PC-9 (cell line): ENCODE results near the gene CIP2A. TPM values are rescaled to one million over a fixed set of nuclear protein-coding genes. Genes with fewer than 3 reads are reported as not detected.

ENCODE experiments used
- BruUV-seq: library from RNA; stranded (reverse); fragments of 400-500 nt; replicated peaks from 2 replicates; lab custom pipeline; 2021; lab: Mats Ljungman, UMichigan
- CTCF ChIA-PET: fragments of 300-600 bp; sonication (Branson Sonifier 250); formaldehyde crosslinking; loops from one replicate; lab custom pipeline; 2022; ENCODE audit warnings: antibody characterized with exemption; lab: Charles Lee
- POLR2A ChIA-PET: fragments of 300-600 bp; sonication (Branson Sonifier 250); formaldehyde crosslinking; loops from one replicate; lab custom pipeline; 2022; ENCODE audit warnings: antibody characterized with exemption; ENCODE audit not compliant: unreplicated experiment; lab: Charles Lee
- DNase-seq, 2 experiments: peaks; one replicate each; pipeline versions ENCODE4 v3.0.0 to v3.0.0-alpha.2; 2015 to 2022; ENCODE audit warnings: mixed read lengths in 1 of 2
- H2AFZ ChIP-seq: fragments of 200-600 bp; sonication (generic); 2 replicates; pipeline ENCODE4 v1.8.1; 2017; ENCODE audit warnings: antibody characterized with exemption
- H3F3A ChIP-seq: fragments of 200-600 bp; sonication (generic); 2 replicates; pipeline ENCODE4 v1.8.1; 2017; ENCODE audit warnings: antibody characterized with exemption, mild to moderate bottlenecking, low read depth; ENCODE audit not compliant: insufficient read depth
- H3K27ac ChIP-seq: fragments of 200-600 bp; sonication (generic); 2 replicates; pipeline ENCODE4 v1.6.1; 2016; ENCODE audit warnings: mixed run types
- H3K27me3 ChIP-seq: fragments of 200-600 bp; sonication (generic); 2 replicates; pipeline ENCODE4 v1.6.1; 2016; ENCODE audit warnings: low read depth, mixed run types; ENCODE audit not compliant: insufficient read depth
- H3K36me3 ChIP-seq: fragments of 200-600 bp; sonication (generic); 2 replicates; pipeline ENCODE4 v1.6.1; 2016; ENCODE audit warnings: low read depth, mixed run types
- H3K4me1 ChIP-seq: fragments of 200-600 bp; sonication (generic); replicated peaks from 2 replicates; pipeline ENCODE4 v1.6.1; 2016; ENCODE audit warnings: mixed run types; ENCODE audit not compliant: insufficient read depth
- H3K4me2 ChIP-seq: fragments of 200-600 bp; sonication (generic); 2 replicates; pipeline ENCODE4 v1.6.1; 2017; ENCODE audit warnings: mixed run types
- H3K4me3 ChIP-seq: fragments of 200-600 bp; sonication (generic); 2 replicates; pipeline ENCODE4 v1.6.1; 2016; ENCODE audit warnings: mixed run types
- H3K79me2 ChIP-seq: fragments of 200-600 bp; sonication (generic); 2 replicates; pipeline ENCODE4 v1.6.1; 2017; ENCODE audit warnings: low read depth, mixed run types
- H3K9me2 ChIP-seq: fragments of 200-600 bp; sonication (generic); 2 replicates; pipeline ENCODE4 v1.8.1; 2017; ENCODE audit warnings: mild to moderate bottlenecking; ENCODE audit not compliant: insufficient read depth
- H3K9me3 ChIP-seq: fragments of 200-600 bp; sonication (generic); 2 replicates; pipeline ENCODE4 v1.8.1; 2016; ENCODE audit warnings: low read depth; ENCODE audit not compliant: insufficient read depth
- H4K20me1 ChIP-seq: fragments of 200-600 bp; sonication (generic); 2 replicates; pipeline ENCODE4 v1.8.1; 2017; ENCODE audit not compliant: insufficient read depth
- EZH2 ChIP-seq: fragments of 200-600 bp; sonication (generic); IDR thresholded peaks from 2 replicates; pipeline ENCODE4 v1.8.0; 2017; ENCODE audit warnings: antibody characterized with exemption, low read depth
- intact Hi-C: fragments of 100-400 bp; cut with micrococcal nuclease; formaldehyde crosslinking; loops from one replicate; pipeline ENCODE4 v1.10.0; 2022; ENCODE audit not compliant: unreplicated experiment
- total RNA-seq: library from RNA; stranded (reverse); gene quantifications from 2 replicates; pipeline ENCODE4 v1.2.3, GENCODE V29; 2021
- TF ChIP-seq, protein P1 (sequence below): fragments of 200-600 bp; sonication (generic); conservative IDR thresholded peaks from 2 replicates; pipeline ENCODE4 v1.6.1; 2017; ENCODE audit warnings: mixed run types, antibody characterized with exemption, mild to moderate bottlenecking, moderate library complexity

CIP2A gene
- total RNA-seq, 1 experiment from 2014 or later = 41.1 TPM

DNA sequence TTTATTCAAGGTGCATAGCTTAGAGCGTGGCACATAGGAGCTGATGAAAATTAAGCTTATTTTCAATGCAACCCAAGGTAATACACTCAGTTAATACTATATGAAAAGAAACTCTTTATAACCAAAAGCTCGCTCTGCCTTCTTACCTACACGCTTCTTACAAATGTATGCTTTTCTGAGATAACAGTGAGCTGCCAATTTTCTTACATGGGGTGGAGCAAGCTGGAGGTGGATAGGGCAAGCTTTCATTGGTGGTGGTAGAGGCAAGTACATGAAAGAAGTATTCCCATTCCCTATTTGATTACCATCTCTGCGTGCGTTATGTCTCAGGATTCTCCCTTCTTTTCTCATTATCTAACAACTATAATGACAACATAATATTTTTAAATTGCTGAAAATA lies 9.1 kb upstream of the CIP2A start:
- H4K20me1 ChIP-seq = no peaks in the 10 kb centered on the region
- no TSS peak for BruUV-seq
- POLR2A ChIA-PET = interaction anchor here (0.6 kb wide), 1 partner anchor 39 kb away, joined by 11 read pairs; no protein-coding TSS in a partner anchor

DNA sequence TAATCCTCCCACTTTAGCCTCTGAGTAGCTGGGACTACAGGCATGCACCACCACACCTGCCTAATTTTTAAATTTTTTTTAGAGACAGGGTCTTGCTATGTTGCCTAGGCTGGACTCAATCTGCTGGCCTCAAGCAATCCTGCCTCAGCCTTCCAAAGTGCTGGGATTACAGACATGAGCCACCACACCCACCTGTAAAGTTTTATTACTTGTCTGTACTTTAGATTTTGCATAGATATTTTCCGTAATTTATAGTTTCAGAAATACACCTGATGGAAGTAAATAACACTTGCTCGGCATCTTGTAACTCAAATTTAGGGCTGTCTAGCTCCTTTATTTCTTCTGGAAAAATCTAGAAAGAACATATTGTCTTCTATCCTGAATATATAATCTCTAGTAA lies 6.1 kb upstream of the CIP2A start:
- no peak overlapping the region for H2AFZ ChIP-seq
- H3K9me3 ChIP-seq = no peaks in the 10 kb centered on the region
- H3F3A ChIP-seq = peaks cover 6% of the 10 kb centered on the region
- no peaks in the 10 kb centered on the region for H4K20me1 ChIP-seq
- DNase-seq = no peak
- TF ChIP-seq, protein P1, sequence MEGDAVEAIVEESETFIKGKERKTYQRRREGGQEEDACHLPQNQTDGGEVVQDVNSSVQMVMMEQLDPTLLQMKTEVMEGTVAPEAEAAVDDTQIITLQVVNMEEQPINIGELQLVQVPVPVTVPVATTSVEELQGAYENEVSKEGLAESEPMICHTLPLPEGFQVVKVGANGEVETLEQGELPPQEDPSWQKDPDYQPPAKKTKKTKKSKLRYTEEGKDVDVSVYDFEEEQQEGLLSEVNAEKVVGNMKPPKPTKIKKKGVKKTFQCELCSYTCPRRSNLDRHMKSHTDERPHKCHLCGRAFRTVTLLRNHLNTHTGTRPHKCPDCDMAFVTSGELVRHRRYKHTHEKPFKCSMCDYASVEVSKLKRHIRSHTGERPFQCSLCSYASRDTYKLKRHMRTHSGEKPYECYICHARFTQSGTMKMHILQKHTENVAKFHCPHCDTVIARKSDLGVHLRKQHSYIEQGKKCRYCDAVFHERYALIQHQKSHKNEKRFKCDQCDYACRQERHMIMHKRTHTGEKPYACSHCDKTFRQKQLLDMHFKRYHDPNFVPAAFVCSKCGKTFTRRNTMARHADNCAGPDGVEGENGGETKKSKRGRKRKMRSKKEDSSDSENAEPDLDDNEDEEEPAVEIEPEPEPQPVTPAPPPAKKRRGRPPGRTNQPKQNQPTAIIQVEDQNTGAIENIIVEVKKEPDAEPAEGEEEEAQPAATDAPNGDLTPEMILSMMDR = no peak
- TF ChIP-seq EZH2 = no peak
- no peak overlapping the region for H3K27ac ChIP-seq
- H3K4me3 ChIP-seq = no peak overlapping the region
- H3K4me2 ChIP-seq = no peak overlapping the region
- intact Hi-C loops = no loop called here
- no TSS peak for BruUV-seq
- POLR2A ChIA-PET = no interaction called here
- no peaks in the 10 kb centered on the region for H3K36me3 ChIP-seq
- CTCF ChIA-PET = no interaction called here
- peaks cover 11% of the 10 kb centered on the region for H3K4me1 ChIP-seq
- H3K9me2 ChIP-seq = no peaks in the 10 kb centered on the region
- H3K79me2 ChIP-seq = peaks cover 13% of the 10 kb centered on the region
- H3K27me3 ChIP-seq = no peaks in the 10 kb centered on the region

More for the DNA sequence above, 9.1 kb upstream of the CIP2A start:
- no peaks in the 10 kb centered on the region for H3K9me3 ChIP-seq
- H3F3A ChIP-seq = no peaks in the 10 kb centered on the region
- no peak overlapping the region for H3K27ac ChIP-seq
- TF ChIP-seq EZH2 = no peak
- TF ChIP-seq, protein P1 = no peak
- no peak overlapping the region for H3K4me2 ChIP-seq
- DNase-seq = no peak
- H3K79me2 ChIP-seq = no peaks in the 10 kb centered on the region
- no peak overlapping the region for H2AFZ ChIP-seq
- intact Hi-C loops = no loop called here
- H3K27me3 ChIP-seq = no peaks in the 10 kb centered on the region
- H3K36me3 ChIP-seq = no peaks in the 10 kb centered on the region
- H3K9me2 ChIP-seq = no peaks in the 10 kb centered on the region
- CTCF ChIA-PET = interaction anchor here (1.1 kb wide), 1 partner anchor 19 kb away, joined by 5 read pairs; no protein-coding TSS in a partner anchor
- H3K4me3 ChIP-seq = no peak overlapping the region
- 0 out of 2 replicates have a peak, but pooled peaks cover under 1% of the 10 kb centered on the region for H3K4me1 ChIP-seq

- Histone ChIP-seq H3F3A (peaks cover 15% of the 10 kb centered on the region), H3K79me2 (peaks cover 54% of the 10 kb centered on the region), H3K9me3 (no peaks in the 10 kb centered on the region), H3K4me3 (peak overlapping the region; percentile 74), H3K36me3 (0 out of 2 replicates have a peak, but pooled peaks cover 8% of the 10 kb centered on the region), H3K4me2 (peak overlapping the region; percentile 79), H3K27me3 (no peaks in the 10 kb centered on the region), H4K20me1 (no peaks in the 10 kb centered on the region), H3K4me1 (peaks cover 36% of the 10 kb centered on the region), H3K27ac (peak overlapping the region; percentile 93), H3K9me2 (no peaks in the 10 kb centered on the region), H2AFZ (peak overlapping the region; percentile 95)
- intact Hi-C loops = loop anchor here (1.0 kb wide), 1 partner anchor 19 kb away; no protein-coding TSS in a partner anchor
- TSS peak; percentile 68 for BruUV-seq
- POLR2A ChIA-PET = interaction anchor here (0.6 to 0.7 kb wide), 2 partner anchors 1023 to 1095 kb away, joined by 4 read pairs; no protein-coding TSS in a partner anchor
- no peak for DNase-seq
- CTCF ChIA-PET = no interaction called here
- no peak for TF ChIP-seq EZH2
- TF ChIP-seq, protein P1 = no peak
These were observed 1.2 kb upstream of the CIP2A start for GRCh38 chr3:108590460-108590859.
